Prostate gland (tissue), 2 donors: ENCODE data around the gene KCTD20.

ENCODE experiments used
- POLR2A ChIP-seq: fragments of 450-650 bp; IDR thresholded peaks from one replicate; pipeline ENCODE4 v1.6.1; 2016; ENCODE audit warnings: antibody characterized with exemption, mild to moderate bottlenecking
- POLR2AphosphoS5 ChIP-seq: sonication (generic); formaldehyde crosslinking; IDR thresholded peaks from one replicate; pipeline ENCODE4 v1.6.1; 2017; ENCODE audit warnings: antibody characterized with exemption
- TF ChIP-seq, protein P1 (sequence below), 4 experiments: fragments of 200-600 bp in 2 of 4; fragments of 450-650 bp in 2 of 4; sonication (generic) in 2 of 4; IDR thresholded peaks; 1 replicate in 3 of 4; 2 replicates in 1 of 4; pipeline ENCODE4 v1.5.1; 2016 to 2019; ENCODE audit warnings: antibody characterized with exemption in 4 of 4, mild to moderate bottlenecking in 2 of 4, moderate library complexity in 2 of 4

DNA sequence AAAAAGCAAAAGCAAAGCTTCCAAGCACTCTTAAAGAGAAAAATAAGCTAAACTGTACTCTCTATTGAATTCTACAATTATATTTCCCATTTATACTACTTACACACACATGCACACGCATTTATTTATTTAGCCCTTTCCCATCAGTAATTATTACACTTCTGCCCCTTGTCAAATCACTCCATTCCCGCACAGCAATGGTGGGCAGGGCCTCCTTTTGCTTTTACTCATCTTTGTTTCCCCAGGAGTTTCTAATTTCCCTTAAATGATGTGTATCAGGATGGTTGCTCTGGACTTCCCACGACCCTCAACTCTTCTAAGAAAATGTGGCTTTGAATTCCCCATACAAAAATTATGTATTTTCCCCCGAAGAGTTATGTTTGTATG is 20.1 kb upstream of the KCTD20 start:
- TF ChIP-seq, protein P1, sequence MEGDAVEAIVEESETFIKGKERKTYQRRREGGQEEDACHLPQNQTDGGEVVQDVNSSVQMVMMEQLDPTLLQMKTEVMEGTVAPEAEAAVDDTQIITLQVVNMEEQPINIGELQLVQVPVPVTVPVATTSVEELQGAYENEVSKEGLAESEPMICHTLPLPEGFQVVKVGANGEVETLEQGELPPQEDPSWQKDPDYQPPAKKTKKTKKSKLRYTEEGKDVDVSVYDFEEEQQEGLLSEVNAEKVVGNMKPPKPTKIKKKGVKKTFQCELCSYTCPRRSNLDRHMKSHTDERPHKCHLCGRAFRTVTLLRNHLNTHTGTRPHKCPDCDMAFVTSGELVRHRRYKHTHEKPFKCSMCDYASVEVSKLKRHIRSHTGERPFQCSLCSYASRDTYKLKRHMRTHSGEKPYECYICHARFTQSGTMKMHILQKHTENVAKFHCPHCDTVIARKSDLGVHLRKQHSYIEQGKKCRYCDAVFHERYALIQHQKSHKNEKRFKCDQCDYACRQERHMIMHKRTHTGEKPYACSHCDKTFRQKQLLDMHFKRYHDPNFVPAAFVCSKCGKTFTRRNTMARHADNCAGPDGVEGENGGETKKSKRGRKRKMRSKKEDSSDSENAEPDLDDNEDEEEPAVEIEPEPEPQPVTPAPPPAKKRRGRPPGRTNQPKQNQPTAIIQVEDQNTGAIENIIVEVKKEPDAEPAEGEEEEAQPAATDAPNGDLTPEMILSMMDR (IDR thresholded peaks at IDR 0.05) = peak in 1 of 4 experiments; percentile 17
- TF ChIP-seq POLR2A (no peak), POLR2AphosphoS5 (no peak)
